IMR-90 (cell line): Measurements from ENCODE around the gene TRIM63. TPM values are rescaled to one million over a fixed set of nuclear protein-coding genes. Genes with fewer than 3 reads are reported as not detected.

Source experiments
- ATAC-seq: fragments of 200-7000 bp; cut with Tn5 transposase; 2 replicates; pipeline ENCODE4 v1.9.1; 2020; ENCODE audit warnings: low read depth, mild to moderate bottlenecking, moderate library complexity
- BruUV-seq: library from RNA; stranded (reverse); fragments of 400-500 nt; replicated peaks from 2 replicates; lab custom pipeline; 2021; lab: Mats Ljungman, UMichigan
- CTCF ChIA-PET: fragments of 300-600 bp; formaldehyde crosslinking; extraction: SDS; loops from one replicate; lab custom pipeline; 2021; ENCODE audit warnings: antibody characterized with exemption; lab: Yijun Ruan, JAX
- POLR2A ChIA-PET: fragments of 300-600 bp; sonication (Branson Sonifier 250); formaldehyde crosslinking; loops from one replicate; lab custom pipeline; 2022; ENCODE audit warnings: antibody characterized with exemption; ENCODE audit not compliant: unreplicated experiment; lab: Charles Lee
- DNase-seq: peaks from one replicate; pipeline ENCODE4 v3.0.0; 2013
- H2AFZ ChIP-seq: replicated peaks from 2 replicates; pipeline ENCODE3; 2013; ENCODE audit warnings: low read length, mild to moderate bottlenecking; ENCODE audit not compliant: poor library complexity
- H2AK5ac ChIP-seq: 2 replicates; pipeline ENCODE4 v1.6.1; 2013; ENCODE audit warnings: low read depth, low read length, inconsistent platforms
- H2AK9ac ChIP-seq: replicated peaks from 2 replicates; pipeline ENCODE3; 2013; ENCODE audit warnings: mild to moderate bottlenecking, low read depth, low read length, moderate library complexity; ENCODE audit not compliant: poor library complexity
- H2BK120ac ChIP-seq: 2 replicates; pipeline ENCODE4 v1.6.1; 2013; ENCODE audit warnings: low read depth, low read length, inconsistent platforms
- H2BK15ac ChIP-seq: 3 replicates; pipeline ENCODE4 v1.6.1; 2013; ENCODE audit warnings: low read depth, low read length, inconsistent platforms
- H2BK20ac ChIP-seq: 2 replicates; pipeline ENCODE4 v1.6.1; 2013; ENCODE audit warnings: low read depth, mild to moderate bottlenecking, inconsistent platforms, low read length, moderate library complexity
- H2BK5ac ChIP-seq: 2 replicates; pipeline ENCODE4 v1.6.1; 2013; ENCODE audit warnings: mild to moderate bottlenecking, low read depth, low read length, inconsistent platforms; ENCODE audit not compliant: poor library complexity, severe bottlenecking
- H3K14ac ChIP-seq: replicated peaks from 2 replicates; pipeline ENCODE4 v1.6.1; 2013; ENCODE audit warnings: low read depth, low read length, inconsistent platforms
- H3K18ac ChIP-seq: 2 replicates; pipeline ENCODE4 v1.6.1; 2013; ENCODE audit warnings: low read depth, low read length, control low read depth
- H3K23ac ChIP-seq: 2 replicates; pipeline ENCODE4 v1.6.1; 2013; ENCODE audit warnings: low read depth, low read length, inconsistent platforms
- H3K27ac ChIP-seq: 2 replicates; pipeline ENCODE4 v1.5.1; 2013; ENCODE audit warnings: mild to moderate bottlenecking, control low read depth, low read length; ENCODE audit not compliant: insufficient read depth
- H3K27me3 ChIP-seq: 2 replicates; pipeline ENCODE4 v1.6.1; 2013; ENCODE audit warnings: low read length; ENCODE audit not compliant: control insufficient read depth, insufficient read depth
- H3K36me3 ChIP-seq: 2 replicates; pipeline ENCODE4 v1.6.1; 2013; ENCODE audit warnings: low read length, mixed read lengths; ENCODE audit not compliant: control insufficient read depth, insufficient read depth
- H3K4ac ChIP-seq: 2 replicates; pipeline ENCODE4 v1.6.1; 2013; ENCODE audit warnings: low read depth, low read length, inconsistent platforms
- H3K4me1 ChIP-seq: 2 replicates; pipeline ENCODE4 v1.6.1; 2013; ENCODE audit warnings: low read length, mixed read lengths; ENCODE audit not compliant: control insufficient read depth, insufficient read depth
- H3K4me2 ChIP-seq: 2 replicates; pipeline ENCODE4 v1.6.1; 2013; ENCODE audit warnings: low read depth, mild to moderate bottlenecking, control low read depth, low read length, moderate library complexity
- H3K4me3 ChIP-seq: 2 replicates; pipeline ENCODE4 v1.5.1; 2013; ENCODE audit warnings: low read depth, mild to moderate bottlenecking, control low read depth, low read length, moderate library complexity; ENCODE audit not compliant: insufficient read depth
- H3K56ac ChIP-seq: 2 replicates; pipeline ENCODE4 v1.6.1; 2013; ENCODE audit warnings: low read length, inconsistent platforms; ENCODE audit not compliant: insufficient read depth; ENCODE audit errors: extremely low read depth
- H3K79me1 ChIP-seq, 2 experiments: 2 replicates each; pipeline ENCODE4 v1.6.1; 2013; ENCODE audit warnings: low read length in 2 of 2, inconsistent platforms in 1 of 2, low read depth in 1 of 2
- H3K9ac ChIP-seq: 2 replicates; pipeline ENCODE4 v1.6.1; 2013; ENCODE audit warnings: low read depth, low read length, control low read depth
- H3K9me1 ChIP-seq: 2 replicates; pipeline ENCODE4 v1.6.1; 2013; ENCODE audit warnings: low read length, inconsistent platforms; ENCODE audit not compliant: insufficient read depth
- H3K9me3 ChIP-seq: 2 replicates; pipeline ENCODE4 v1.6.1; 2013; ENCODE audit warnings: low read length; ENCODE audit not compliant: control insufficient read depth, insufficient read depth
- H4K20me1 ChIP-seq: 2 replicates; pipeline ENCODE4 v1.6.1; 2013; ENCODE audit warnings: low read length, inconsistent platforms; ENCODE audit not compliant: insufficient read depth
- H4K5ac ChIP-seq: 2 replicates; pipeline ENCODE4 v1.6.1; 2013; ENCODE audit warnings: mild to moderate bottlenecking, low read depth, low read length, control low read depth
- H4K8ac ChIP-seq, 2 experiments: 2 replicates each; pipeline ENCODE4 v1.6.1; 2013; ENCODE audit warnings: low read depth in 2 of 2, low read length in 2 of 2, control low read depth in 1 of 2, inconsistent platforms in 1 of 2
- H4K91ac ChIP-seq: 2 replicates; pipeline ENCODE4 v1.6.1; 2013; ENCODE audit warnings: low read depth, low read length, inconsistent platforms; ENCODE audit not compliant: insufficient read depth
- BHLHE40 ChIP-seq: fragments of 150-350 bp; IDR thresholded peaks from 2 replicates; pipeline ENCODE4 v1.6.1; 2016; ENCODE audit warnings: mild to moderate bottlenecking, low read depth, low read length
- CEBPB ChIP-seq: IDR thresholded peaks from 2 replicates; pipeline ENCODE4 v1.6.1; 2012; ENCODE audit warnings: low read depth, low read length, improper control_type of control experiment
- CHD1 ChIP-seq: IDR thresholded peaks from 2 replicates; pipeline ENCODE4 v1.6.1; 2012; ENCODE audit warnings: low read depth, low read length, improper control_type of control experiment
- CTCF ChIP-seq: conservative IDR thresholded peaks from 2 replicates; pipeline ENCODE4 v1.5.1; 2012; ENCODE audit warnings: mild to moderate bottlenecking, low read depth, low read length, improper control_type of control experiment
- ELK1 ChIP-seq: fragments of 150-350 bp; IDR thresholded peaks from 2 replicates; pipeline ENCODE4 v1.6.1; 2016; ENCODE audit warnings: low read depth, mild to moderate bottlenecking, low read length, moderate library complexity, borderline replicate concordance
- FOS ChIP-seq: fragments of 150-350 bp; IDR thresholded peaks from 2 replicates; pipeline ENCODE4 v1.6.1; 2016; ENCODE audit warnings: low read depth, low read length
- MAFK ChIP-seq: IDR thresholded peaks from 2 replicates; pipeline ENCODE4 v1.6.1; 2012; ENCODE audit warnings: low read depth, low read length, improper control_type of control experiment
- MAZ ChIP-seq: IDR thresholded peaks from 2 replicates; pipeline ENCODE4 v1.6.1; 2012; ENCODE audit warnings: low read depth, mild to moderate bottlenecking, low read length, improper control_type of control experiment, moderate library complexity, borderline replicate concordance
- MXI1 ChIP-seq: IDR thresholded peaks from 2 replicates; pipeline ENCODE4 v1.6.1; 2012; ENCODE audit warnings: low read depth, mild to moderate bottlenecking, low read length, moderate library complexity, borderline replicate concordance
- NFE2L2 ChIP-seq: fragments of 150-350 bp; IDR thresholded peaks from 2 replicates; pipeline ENCODE4 v1.6.1; 2016; ENCODE audit warnings: low read depth, mild to moderate bottlenecking, low read length
- POLR2A ChIP-seq: IDR thresholded peaks from 2 replicates; pipeline ENCODE4 v1.6.1; 2012; ENCODE audit warnings: mild to moderate bottlenecking, low read depth, low read length
- RAD21 ChIP-seq: IDR thresholded peaks from 2 replicates; pipeline ENCODE4 v1.6.1; 2012; ENCODE audit warnings: low read length, improper control_type of control experiment
- RCOR1 ChIP-seq: IDR thresholded peaks from 2 replicates; pipeline ENCODE4 v1.6.1; 2012; ENCODE audit warnings: mild to moderate bottlenecking, low read length, improper control_type of control experiment; ENCODE audit not compliant: insufficient replicate concordance
- RFX5 ChIP-seq: IDR thresholded peaks from 2 replicates; pipeline ENCODE4 v1.8.0; 2012; ENCODE audit warnings: low read depth, mild to moderate bottlenecking, low read length, moderate library complexity
- SMC3 ChIP-seq: fragments of 150-350 bp; IDR thresholded peaks from 2 replicates; pipeline ENCODE4 v1.6.1; 2016; ENCODE audit warnings: low read depth, mild to moderate bottlenecking, antibody characterized with exemption, low read length, moderate library complexity
- WGBS, 2 experiments: methylation state at CpG; one replicate each; pipeline versions ENCODE4 v1.1.5 to v1.1.7; 2013; ENCODE audit warnings: missing lambda C conversion rate in 2 of 2; ENCODE audit not compliant: insufficient read length in 1 of 2; ENCODE audit errors: extremely low coverage in 2 of 2; 5-methylcytosine and 5-hydroxymethylcytosine counted together
- dilution Hi-C: fragments of 300-500 bp; cut with HindIII; formaldehyde crosslinking; loops from one replicate; pipeline ENCODE4 v1.14.3; 2018; ENCODE audit warnings: low sequenced_read_pairs; ENCODE audit not compliant: unreplicated experiment
- in situ Hi-C: fragments of 300-500 bp; cut with MboI; formaldehyde crosslinking; loops from 3 replicates; pipeline ENCODE4 v1.14.3; 2019; ENCODE audit warnings: low sequenced_read_pairs, inconsistent platforms, mixed read lengths
- intact Hi-C: fragments of 100-400 bp; cut with micrococcal nuclease; formaldehyde crosslinking; loops from 2 replicates; pipeline ENCODE4 v1.10.0; 2022
- polyA plus RNA-seq, 3 experiments: library from polyadenylated mRNA; depleted of rRNA; stranded (reverse); fragments of >200 nt; gene quantifications; 2 replicates each; pipeline ENCODE4 v1.2.3, GENCODE V29; 2012; ENCODE audit warnings: low replicate concordance in 1 of 3
- total RNA-seq: library from RNA; depleted of rRNA; stranded (reverse); fragments of >200 nt; gene quantifications from 2 replicates; pipeline ENCODE4 v1.2.3, GENCODE V29; 2012
- TF ChIP-seq, protein P1 (sequence below): fragments of 150-350 bp; IDR thresholded peaks from 2 replicates; pipeline ENCODE4 v1.6.1; 2017; ENCODE audit warnings: mild to moderate bottlenecking, antibody characterized with exemption, low read length, low read depth

TRIM63 gene
- total and polyA plus RNA-seq, 2 of the 4 experiments (the other 2 are of a cell fraction) = not detected

GRCh38 chr1:26032656-26033357 lies 34.6 kb downstream of the TRIM63 start:
- peaks cover 6% of the 10 kb centered on the region for H3K4me1 ChIP-seq
- no peak overlapping the region for H2BK120ac ChIP-seq
- no peak overlapping the region for H3K56ac ChIP-seq
- DNase-seq (no peak), ATAC-seq (no peak)
- H2AK5ac ChIP-seq = no peak overlapping the region
- no peak overlapping the region for H3K18ac ChIP-seq
- CTCF ChIA-PET = no interaction called here
- no peak overlapping the region for H3K4ac ChIP-seq
- dilution Hi-C loops = no loop called here
- H3K79me1 ChIP-seq = no peaks in the 10 kb centered on the region
- no peak overlapping the region for H2AK9ac ChIP-seq
- no peak overlapping the region for H3K23ac ChIP-seq
- no TSS peak for BruUV-seq
- in situ Hi-C loops = no loop called here
- no peak overlapping the region for H4K91ac ChIP-seq
- no peak overlapping the region for H3K27ac ChIP-seq
- H4K20me1 ChIP-seq = no peaks in the 10 kb centered on the region
- H2AFZ ChIP-seq = no peak overlapping the region
- H3K4me2 ChIP-seq = no peak overlapping the region
- no peak overlapping the region for H2BK15ac ChIP-seq
- H3K14ac ChIP-seq = no peak overlapping the region
- POLR2A ChIA-PET = no interaction called here
- no peak for TF ChIP-seq POLR2A
- TF ChIP-seq RAD21 = no peak
- TF ChIP-seq, protein P1, sequence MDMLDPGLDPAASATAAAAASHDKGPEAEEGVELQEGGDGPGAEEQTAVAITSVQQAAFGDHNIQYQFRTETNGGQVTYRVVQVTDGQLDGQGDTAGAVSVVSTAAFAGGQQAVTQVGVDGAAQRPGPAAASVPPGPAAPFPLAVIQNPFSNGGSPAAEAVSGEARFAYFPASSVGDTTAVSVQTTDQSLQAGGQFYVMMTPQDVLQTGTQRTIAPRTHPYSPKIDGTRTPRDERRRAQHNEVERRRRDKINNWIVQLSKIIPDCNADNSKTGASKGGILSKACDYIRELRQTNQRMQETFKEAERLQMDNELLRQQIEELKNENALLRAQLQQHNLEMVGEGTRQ = no peak
- TF ChIP-seq NFE2L2 = no peak
- no peak for TF ChIP-seq ELK1
- TF ChIP-seq CTCF = no peak
- TF ChIP-seq MXI1 = no peak
- TF ChIP-seq MAZ = no peak
- no peak for TF ChIP-seq BHLHE40
- no peak for TF ChIP-seq RCOR1
- TF ChIP-seq FOS = no peak
- no peak for TF ChIP-seq SMC3
- TF ChIP-seq CEBPB = no peak
- TF ChIP-seq MAFK = no peak
- TF ChIP-seq CHD1 = no peak
- no peak for TF ChIP-seq RFX5
- H3K9ac ChIP-seq = no peak overlapping the region
- H4K5ac ChIP-seq = no peak overlapping the region
- no peaks in the 10 kb centered on the region for H3K36me3 ChIP-seq
- H3K4me3 ChIP-seq = no peak overlapping the region
- WGBS, 2 experiments = 100% methylated on average over 1 of the region's 12 CpGs; no CpG with 5 or more reads in 1 of the 2 experiments
- H2BK5ac ChIP-seq = no peak overlapping the region
- no peaks in the 10 kb centered on the region for H3K9me3 ChIP-seq
- H2BK20ac ChIP-seq = no peak overlapping the region
- H3K27me3 ChIP-seq = peaks cover 3% of the 10 kb centered on the region; the same call in 1 of the 2 replicates
- intact Hi-C loops = no loop called here
- no peak overlapping the region for H4K8ac ChIP-seq
- H3K9me1 ChIP-seq = 0 out of 2 replicates have a peak, but pooled peaks cover 3% of the 10 kb centered on the region
